Activated T-helper 1 cell treated with anti-CD3 and anti-CD28 coated beads, Interleukin-12 subunit alpha, Interleukin-12 subunit beta, Interleukin-2, Interleukin-4 antibody, amounts not matched to agents 30 ng/mL and 10 ng/mL and 1 ng/mL, durations not matched to agents 14 hours and 24 hours and 36 hours (primary cell): ENCODE measurements around the gene CFAP97D1. TPM values are rescaled to one million over a fixed set of nuclear protein-coding genes. Genes with fewer than 3 reads are reported as not detected.

Source experiments
- DNase-seq: peaks from one replicate; pipeline ENCODE4 v3.0.0; 2021; ENCODE audit warnings: low spot score
- H3K27ac Mint-ChIP-seq: one replicate; pipeline ENCODE4 v1.8.0; 2021; ENCODE audit warnings: mild to moderate bottlenecking, mixed read lengths
- H3K27me3 Mint-ChIP-seq: one replicate; pipeline ENCODE4 v1.8.0; 2022; ENCODE audit warnings: mild to moderate bottlenecking, moderate library complexity, mixed read lengths; ENCODE audit not compliant: insufficient read depth
- H3K36me3 Mint-ChIP-seq: one replicate; pipeline ENCODE4 v1.8.0; 2021; ENCODE audit warnings: low read depth, mixed read lengths
- H3K4me1 Mint-ChIP-seq: one replicate; pipeline ENCODE4 v1.8.0; 2021; ENCODE audit warnings: low read depth, mixed read lengths
- H3K4me3 Mint-ChIP-seq: one replicate; pipeline ENCODE4 v1.8.0; 2021; ENCODE audit warnings: mild to moderate bottlenecking, moderate library complexity, mixed read lengths
- H3K9me3 Mint-ChIP-seq: one replicate; pipeline ENCODE4 v1.8.0; 2021; ENCODE audit warnings: mixed read lengths
- intact Hi-C: fragments of 100-400 bp; cut with micrococcal nuclease; formaldehyde crosslinking; loops from one replicate; pipeline ENCODE4 v1.15.1; 2024
- total RNA-seq: library from RNA; stranded (reverse); gene quantifications from 2 replicates; pipeline ENCODE4 v1.2.3, GENCODE V29; 2022

The CFAP97D1 gene
- total RNA-seq, result not detected in 2 replicates

GRCh38 chr17:43780135-43780534 is at the start of gene CFAP97D1:
Gene CFAP97D1, plus strand, starts transcription at chr17:43780435. Its CDS starts 28 bp downstream, at chr17:43780463.
- H3K27ac Mint-ChIP-seq, result no peak within 1 kb of the TSS

GRCh38 chr17:43732958-43733357 is 47.3 kb upstream of the CFAP97D1 start:
- no peak overlapping the region for H3K4me3 Mint-ChIP-seq
- intact Hi-C loops, result no loop called here
- no peak overlapping the region for H3K27ac Mint-ChIP-seq
- no peaks in the 10 kb centered on the region for H3K36me3 Mint-ChIP-seq
- H3K27me3 Mint-ChIP-seq, result peaks cover 11% of the 10 kb centered on the region
- DNase-seq, result no peak
- peaks cover 3% of the 10 kb centered on the region for H3K9me3 Mint-ChIP-seq
- no peaks in the 10 kb centered on the region for H3K4me1 Mint-ChIP-seq

More at GRCh38 chr17:43780135-43780534, at the start of gene CFAP97D1:
- no peaks in the 10 kb centered on the region for H3K9me3 Mint-ChIP-seq
- peaks cover 7% of the 10 kb centered on the region for H3K4me1 Mint-ChIP-seq
- peaks cover 3% of the 10 kb centered on the region for H3K36me3 Mint-ChIP-seq
- DNase-seq, result no peak
- H3K27me3 Mint-ChIP-seq, result peaks cover 32% of the 10 kb centered on the region
- intact Hi-C loops, result no loop called here
- H3K4me3 Mint-ChIP-seq, result peak within 1 kb of the TSS; percentile 73

GRCh38 chr17:43733956-43734355 is 46.3 kb upstream of the CFAP97D1 start:
- Mint-ChIP-seq H3K27me3 (peaks cover 11% of the 10 kb centered on the region), H3K27ac (no peak overlapping the region), H3K9me3 (peaks cover 3% of the 10 kb centered on the region), H3K4me1 (no peaks in the 10 kb centered on the region), H3K4me3 (no peak overlapping the region), H3K36me3 (no peaks in the 10 kb centered on the region)
- no peak for DNase-seq
- intact Hi-C loops, result no loop called here

- Mint-ChIP-seq H3K27ac (no peak overlapping the region), H3K9me3 (peaks cover 3% of the 10 kb centered on the region), H3K27me3 (peaks cover 11% of the 10 kb centered on the region), H3K4me1 (no peaks in the 10 kb centered on the region), H3K36me3 (no peaks in the 10 kb centered on the region), H3K4me3 (no peak overlapping the region)
- no peak for DNase-seq
- intact Hi-C loops, result no loop called here
Observed at GRCh38 chr17:43734376-43734775, 45.9 kb upstream of the CFAP97D1 start.

- Mint-ChIP-seq H3K27me3 (peaks cover 11% of the 10 kb centered on the region), H3K36me3 (no peaks in the 10 kb centered on the region), H3K4me3 (no peak overlapping the region), H3K4me1 (no peaks in the 10 kb centered on the region), H3K27ac (no peak overlapping the region), H3K9me3 (peaks cover 3% of the 10 kb centered on the region)
- intact Hi-C loops, result no loop called here
- DNase-seq, result no peak
Observed at GRCh38 chr17:43736389-43736788, 43.8 kb upstream of the CFAP97D1 start.

GRCh38 chr17:43737722-43738121 is 42.5 kb upstream of the CFAP97D1 start:
- Mint-ChIP-seq H3K9me3 (peaks cover 3% of the 10 kb centered on the region), H3K4me1 (no peaks in the 10 kb centered on the region), H3K27me3 (peaks cover 11% of the 10 kb centered on the region), H3K4me3 (no peak overlapping the region), H3K27ac (no peak overlapping the region), H3K36me3 (no peaks in the 10 kb centered on the region)
- no peak for DNase-seq
- intact Hi-C loops, result no loop called here

- Mint-ChIP-seq H3K27ac (no peak overlapping the region), H3K36me3 (no peaks in the 10 kb centered on the region), H3K9me3 (no peaks in the 10 kb centered on the region), H3K4me1 (no peaks in the 10 kb centered on the region), H3K4me3 (no peak overlapping the region), H3K27me3 (peaks cover 24% of the 10 kb centered on the region)
- intact Hi-C loops, result no loop called here
- no peak for DNase-seq
Observed at GRCh38 chr17:43740541-43740940, 39.7 kb upstream of the CFAP97D1 start.

GRCh38 chr17:43741636-43742035 is 38.6 kb upstream of the CFAP97D1 start:
- no peak for DNase-seq
- Mint-ChIP-seq H3K4me1 (no peaks in the 10 kb centered on the region), H3K27me3 (peaks cover 31% of the 10 kb centered on the region), H3K36me3 (no peaks in the 10 kb centered on the region), H3K27ac (no peak overlapping the region), H3K9me3 (no peaks in the 10 kb centered on the region), H3K4me3 (no peak overlapping the region)
- intact Hi-C loops, result no loop called here

- Mint-ChIP-seq H3K36me3 (no peaks in the 10 kb centered on the region), H3K4me1 (no peaks in the 10 kb centered on the region), H3K9me3 (no peaks in the 10 kb centered on the region), H3K27ac (no peak overlapping the region), H3K4me3 (no peak overlapping the region), H3K27me3 (peaks cover 43% of the 10 kb centered on the region)
- intact Hi-C loops, result no loop called here
- DNase-seq, result no peak
Observed at GRCh38 chr17:43745541-43745940, 34.7 kb upstream of the CFAP97D1 start.

- Mint-ChIP-seq H3K4me3 (no peak overlapping the region), H3K27ac (no peak overlapping the region), H3K36me3 (no peaks in the 10 kb centered on the region), H3K4me1 (peaks cover 9% of the 10 kb centered on the region), H3K9me3 (no peaks in the 10 kb centered on the region), H3K27me3 (peaks cover 40% of the 10 kb centered on the region)
- DNase-seq, result no peak
- intact Hi-C loops, result no loop called here
Observed at GRCh38 chr17:43750153-43750552, 30.1 kb upstream of the CFAP97D1 start.

GRCh38 chr17:43753493-43754129 is 26.6 kb upstream of the CFAP97D1 start:
- H3K27me3 Mint-ChIP-seq, result peaks cover 35% of the 10 kb centered on the region
- DNase-seq, result no peak
- no peak overlapping the region for H3K4me3 Mint-ChIP-seq
- no peak overlapping the region for H3K27ac Mint-ChIP-seq
- no peaks in the 10 kb centered on the region for H3K36me3 Mint-ChIP-seq
- peaks cover 9% of the 10 kb centered on the region for H3K4me1 Mint-ChIP-seq
- intact Hi-C loops, result no loop called here
- H3K9me3 Mint-ChIP-seq, result no peaks in the 10 kb centered on the region

GRCh38 chr17:43754947-43755346 is 25.3 kb upstream of the CFAP97D1 start:
- H3K9me3 Mint-ChIP-seq, result no peaks in the 10 kb centered on the region
- H3K4me3 Mint-ChIP-seq, result no peak overlapping the region
- DNase-seq, result no peak
- peaks cover 9% of the 10 kb centered on the region for H3K4me1 Mint-ChIP-seq
- H3K27ac Mint-ChIP-seq, result no peak overlapping the region
- intact Hi-C loops, result no loop called here
- peaks cover 32% of the 10 kb centered on the region for H3K27me3 Mint-ChIP-seq
- H3K36me3 Mint-ChIP-seq, result no peaks in the 10 kb centered on the region

- Mint-ChIP-seq H3K9me3 (no peaks in the 10 kb centered on the region), H3K27ac (no peak overlapping the region), H3K4me1 (peaks cover 9% of the 10 kb centered on the region), H3K27me3 (peaks cover 33% of the 10 kb centered on the region), H3K36me3 (no peaks in the 10 kb centered on the region), H3K4me3 (no peak overlapping the region)
- no peak for DNase-seq
- intact Hi-C loops, result no loop called here
Observed at GRCh38 chr17:43755389-43755875, 24.8 kb upstream of the CFAP97D1 start.

GRCh38 chr17:43756201-43756600 is 24.0 kb upstream of the CFAP97D1 start:
- H3K27ac Mint-ChIP-seq, result no peak overlapping the region
- no peaks in the 10 kb centered on the region for H3K9me3 Mint-ChIP-seq
- H3K36me3 Mint-ChIP-seq, result no peaks in the 10 kb centered on the region
- peaks cover 9% of the 10 kb centered on the region for H3K4me1 Mint-ChIP-seq
- intact Hi-C loops, result no loop called here
- H3K4me3 Mint-ChIP-seq, result no peak overlapping the region
- peaks cover 33% of the 10 kb centered on the region for H3K27me3 Mint-ChIP-seq
- DNase-seq, result no peak
